HepG2 (cell line): Measurements from ENCODE around the gene CD46. TPM values are rescaled to one million over a fixed set of nuclear protein-coding genes. Genes with fewer than 3 reads are reported as not detected.

Experiments
- ATAC-seq: fragments of 200-7000 bp; cut with Tn5 transposase; 3 replicates; pipeline ENCODE4 v1.9.1; 2020; ENCODE audit warnings: mild to moderate bottlenecking, moderate library complexity
- BruUV-seq: library from RNA; stranded (reverse); fragments of 400-500 nt; replicated peaks from 2 replicates; lab custom pipeline; 2021; lab: Mats Ljungman, UMichigan
- CTCF ChIA-PET: fragments of 300-600 bp; formaldehyde crosslinking; extraction: SDS; loops from one replicate; lab custom pipeline; 2021; ENCODE audit warnings: low total read pairs, inconsistent platforms, low intra/inter-chr PET ratio; lab: Yijun Ruan, JAX
- POLR2A ChIA-PET: fragments of 350-600 bp; sonication (Branson Sonifier 250); formaldehyde crosslinking; loops from one replicate; lab custom pipeline; 2020; ENCODE audit warnings: antibody characterized with exemption, inconsistent platforms; lab: Yijun Ruan, JAX
- DNase-seq: peaks from one replicate; pipeline ENCODE4 v3.0.0-alpha.2; 2015; ENCODE audit warnings: low spot score
- FAIRE-seq: peaks from 3 replicates; lab custom pipeline; 2011; peaks lifted over from hg19 to GRCh38; lab: Jason Lieb, UNC
- H2AFZ ChIP-seq: one replicate; pipeline ENCODE4 v1.6.1; 2011; ENCODE audit warnings: low read length, inconsistent platforms
- H3K27ac ChIP-seq: fragments of 300-600 bp; 3 replicates; pipeline ENCODE4 v1.8.0; 2011; ENCODE audit warnings: mixed run types, mild to moderate bottlenecking, mixed read lengths, low read length, inconsistent platforms; ENCODE audit not compliant: insufficient read depth; ENCODE audit errors: extremely low read length
- H3K27me3 ChIP-seq, 2 experiments: fragments of 200-600 bp in 1 of 2; 2 replicates in 1 of 2; 3 replicates in 1 of 2; pipeline versions ENCODE4 v1.6.0 to v1.8.0; 2011; ENCODE audit warnings: low read length in 2 of 2, mild to moderate bottlenecking in 2 of 2, moderate library complexity in 2 of 2, inconsistent platforms in 1 of 2; ENCODE audit not compliant: insufficient read depth in 2 of 2, control insufficient read depth in 1 of 2
- H3K36me3 ChIP-seq, 2 experiments: fragments of 200-600 bp in 1 of 2; replicated peaks in 1 of 2; 2 replicates in 1 of 2; 3 replicates in 1 of 2; pipeline versions ENCODE4 v1.5.1 to v1.8.0; 2011; ENCODE audit warnings: low read length in 2 of 2, inconsistent platforms in 1 of 2; ENCODE audit not compliant: insufficient read depth in 2 of 2, control insufficient read depth in 1 of 2
- H3K4me1 ChIP-seq: 2 replicates; pipeline ENCODE4 v1.5.1; 2012; ENCODE audit warnings: low read length, inconsistent platforms; ENCODE audit not compliant: insufficient read depth
- H3K4me2 ChIP-seq: 2 replicates; pipeline ENCODE4 v1.6.0; 2011; ENCODE audit warnings: low read depth, low read length, inconsistent platforms
- H3K4me3 ChIP-seq, 3 experiments: fragments of 200-600 bp in 1 of 3; sonication (generic), shearing (Covaris generic) in 1 of 3; replicated peaks in 1 of 3; 2 replicates each; pipeline ENCODE4 v1.5.1; 2011 to 2016; ENCODE audit warnings: low read length in 3 of 3, inconsistent platforms in 2 of 3, low read depth in 2 of 3, mild to moderate bottlenecking in 2 of 3, control low read depth in 1 of 3, mixed read lengths in 1 of 3; ENCODE audit not compliant: insufficient read depth in 1 of 3
- H3K79me2 ChIP-seq: one replicate; pipeline ENCODE4 v1.6.1; 2011; ENCODE audit warnings: low read length, inconsistent platforms; ENCODE audit not compliant: insufficient read depth
- H3K9ac ChIP-seq: 2 replicates; pipeline ENCODE4 v1.6.0; 2011; ENCODE audit warnings: mild to moderate bottlenecking, low read depth, low read length, inconsistent platforms; ENCODE audit not compliant: insufficient read depth
- H3K9me3 ChIP-seq: 2 replicates; pipeline ENCODE4 v1.5.1; 2012; ENCODE audit warnings: mild to moderate bottlenecking, low read length
- H4K20me1 ChIP-seq: 2 replicates; pipeline ENCODE4 v1.6.0; 2011; ENCODE audit warnings: inconsistent platforms, mild to moderate bottlenecking, low read length, moderate library complexity; ENCODE audit not compliant: insufficient read depth
- EHMT2 ChIP-seq: fragments of 200-600 bp; sonication (generic); IDR thresholded peaks from 2 replicates; pipeline ENCODE4 v1.7.0; 2017; ENCODE audit warnings: antibody characterized with exemption, low read depth, low read length, borderline replicate concordance
- GATA4 ChIP-seq: sonication (generic); IDR thresholded peaks from 2 replicates; pipeline ENCODE4 v1.6.1; 2016; ENCODE audit warnings: antibody characterized with exemption, low read depth, borderline replicate concordance
- IKZF5 ChIP-seq: IDR thresholded peaks from 2 replicates; pipeline ENCODE4 v1.6.1; 2018; ENCODE audit warnings: missing genetic modification reagents, mild to moderate bottlenecking, missing compliant biosample characterization
- KDM3A ChIP-seq: IDR thresholded peaks from 2 replicates; pipeline ENCODE4 v1.6.1; 2018; ENCODE audit warnings: low read depth, missing compliant biosample characterization
- U2AF1 ChIP-seq: fragments of 200-400 bp; formaldehyde crosslinking; optimal IDR thresholded peaks from 2 replicates; pipeline ENCODE3; 2017; ENCODE audit warnings: mild to moderate bottlenecking, low read depth, low read length
- USF2 ChIP-seq, 2 experiments: sonication (generic) in 1 of 2; formaldehyde crosslinking in 1 of 2; IDR thresholded peaks; 2 replicates each; pipeline versions ENCODE4 v1.5.1 to v1.6.1; 2011 to 2020; ENCODE audit warnings: borderline replicate concordance in 1 of 2, low read depth in 1 of 2, low read length in 1 of 2, mild to moderate bottlenecking in 1 of 2, missing genetic modification reagents in 1 of 2, moderate library complexity in 1 of 2
- ZFP36L2 ChIP-seq: sonication (generic); formaldehyde crosslinking; IDR thresholded peaks from 2 replicates; pipeline ENCODE4 v1.4.0; 2020; ENCODE audit warnings: missing genetic modification reagents
- ZNF430 ChIP-seq: sonication (generic); formaldehyde crosslinking; IDR thresholded peaks from 2 replicates; pipeline ENCODE4 v1.9.0; 2021; ENCODE audit warnings: mild to moderate bottlenecking, missing genetic modification reagents
- ZNF510 ChIP-seq: sonication (generic); formaldehyde crosslinking; IDR thresholded peaks from 2 replicates; pipeline ENCODE4 v1.4.0; 2020; ENCODE audit warnings: low read depth, mild to moderate bottlenecking, missing genetic modification reagents
- ZNF720 ChIP-seq: sonication (generic); formaldehyde crosslinking; IDR thresholded peaks from 2 replicates; pipeline ENCODE4 v1.4.0; 2020; ENCODE audit warnings: missing genetic modification reagents
- WGBS: methylation state at CpG from one replicate; pipeline ENCODE4 v1.1.6; 2017; ENCODE audit warnings: low lambda C conversion rate; 5-methylcytosine and 5-hydroxymethylcytosine counted together
- in situ Hi-C: cut with HindIII; loops from 2 replicates; pipeline ENCODE4 v1.10.0; 2017; ENCODE audit warnings: low pct_unique_long_range_greater_than_20kb; ENCODE audit not compliant: extremely low pct_ligation_motif_present
- intact Hi-C: fragments of 100-400 bp; cut with micrococcal nuclease; formaldehyde crosslinking; loops from one replicate; pipeline ENCODE4 v1.10.0; 2022; ENCODE audit not compliant: unreplicated experiment
- polyA plus RNA-seq, 8 experiments: library from polyadenylated mRNA; depleted of rRNA in 3 of 8; stranded (reverse) in 7 of 8; unstranded in 1 of 8; fragments of >200 nt; fragmentation: Illumina TruSeq in 4 of 8; extraction: Trizol in 4 of 8; gene quantifications; 2 replicates each; pipeline versions ENCODE4 v1.2.1 to v1.2.3, GENCODE V29; 2011 to 2016; ENCODE audit warnings: low read depth in 4 of 8, missing spikeins in 1 of 8, mixed read lengths in 1 of 8; ENCODE audit not compliant: insufficient read depth in 1 of 8
- total RNA-seq, 5 experiments: library from RNA; depleted of rRNA; stranded (reverse); fragments of >200 nt; fragmentation: Illumina TruSeq; extraction: Trizol; gene quantifications; 2 replicates each; pipeline ENCODE4 v1.2.3, GENCODE V29; 2016; ENCODE audit warnings: low read depth in 1 of 5
- TF ChIP-seq, protein P1 (sequence below): IDR thresholded peaks from 2 replicates; pipeline ENCODE4 v1.6.1; 2012; ENCODE audit warnings: low read depth, low read length, improper control_type of control experiment

CD46 gene
- total and polyA plus RNA-seq, 2 of the 13 experiments (the other 11 are each of a cell fraction or from before 2014, with no cell fraction given): 130 to 277 TPM

DNA sequence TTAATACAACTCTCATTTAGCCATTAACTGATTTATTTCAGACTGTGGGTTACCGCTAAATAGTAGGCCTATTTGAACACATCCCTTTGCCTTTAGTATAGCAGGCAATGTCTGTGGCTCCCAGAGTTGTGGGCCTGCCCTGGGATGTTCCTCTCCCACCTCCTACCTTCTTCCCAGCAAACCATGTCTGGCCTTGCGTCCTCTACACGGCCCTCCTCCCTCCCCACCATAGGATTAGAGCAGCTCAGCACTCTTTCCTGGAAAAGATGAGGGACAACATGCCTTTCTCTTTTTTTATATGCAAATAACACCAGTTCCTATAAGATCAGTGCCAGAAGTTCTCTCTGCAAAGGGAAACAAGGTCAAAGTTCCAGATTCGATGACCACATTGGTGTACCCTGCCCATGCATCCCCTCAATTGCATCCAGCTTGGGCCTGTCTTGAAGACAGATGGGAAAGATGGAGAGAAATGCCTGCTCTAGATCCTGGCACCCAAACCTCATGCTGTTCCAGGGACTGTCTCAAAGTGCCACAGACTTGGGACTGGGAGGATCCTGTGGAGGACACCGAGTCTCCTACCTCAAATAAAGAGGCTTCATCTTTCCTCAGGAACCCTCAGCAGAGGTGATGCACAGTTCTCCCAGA, 57.2 kb downstream of the CD46 start:
- intact Hi-C loops (no loop called here), in situ Hi-C loops (no loop called here)
- ChIA-PET CTCF (no interaction called here), POLR2A (no interaction called here)
- BruUV-seq: no TSS peak
- 96% methylated on average over 5 of the region's 5 CpGs for WGBS
- no peaks in the 10 kb centered on the region for H3K79me2 ChIP-seq
- FAIRE-seq (no peak), DNase-seq (no peak), ATAC-seq (no peak)
- peaks cover 5% of the 10 kb centered on the region for H3K4me1 ChIP-seq
- H3K36me3 ChIP-seq: peaks cover 38 to 70% of the 10 kb centered on the region in 2 experiments; a peak in 4 of 5 replicates
- no peak overlapping the region for H3K4me3 ChIP-seq
- H3K27ac ChIP-seq: no peak overlapping the region
- H3K9ac ChIP-seq: no peak overlapping the region
- H3K27me3 ChIP-seq: no peaks in the 10 kb centered on the region
- H4K20me1 ChIP-seq: no peaks in the 10 kb centered on the region
- no peak overlapping the region for H2AFZ ChIP-seq
- TF ChIP-seq ZFP36L2 (CRISPR knock-in tag): no peak
- TF ChIP-seq, all 625 proteins: peak for 0
- Histone ChIP-seq H3K9me3 (no peaks in the 10 kb centered on the region), H3K4me2 (no peak overlapping the region)

GRCh38 chr1:207810173-207810572, 58.3 kb downstream of the CD46 start:
- H4K20me1 ChIP-seq: no peaks in the 10 kb centered on the region
- FAIRE-seq (no peak), ATAC-seq (no peak), DNase-seq (no peak)
- no TSS peak for BruUV-seq
- 100% methylated on average over 2 of the region's 2 CpGs for WGBS
- no peaks in the 10 kb centered on the region for H3K79me2 ChIP-seq
- peaks cover 5% of the 10 kb centered on the region for H3K4me1 ChIP-seq
- intact Hi-C loops: loop anchor here (5.0 kb wide), 1 partner anchor 152 kb away; no protein-coding TSS in a partner anchor
- in situ Hi-C loops: no loop called here
- H3K27me3 ChIP-seq: no peaks in the 10 kb centered on the region
- POLR2A ChIA-PET: no interaction called here
- H3K4me2 ChIP-seq: no peak overlapping the region
- no peaks in the 10 kb centered on the region for H3K9me3 ChIP-seq
- no peak overlapping the region for H3K4me3 ChIP-seq
- no peak overlapping the region for H2AFZ ChIP-seq
- H3K27ac ChIP-seq: no peak overlapping the region
- CTCF ChIA-PET: no interaction called here
- H3K9ac ChIP-seq: no peak overlapping the region
- peaks cover 28 to 72% of the 10 kb centered on the region in 2 experiments; a peak in 4 of 5 replicates for H3K36me3 ChIP-seq
- TF ChIP-seq, protein P1, sequence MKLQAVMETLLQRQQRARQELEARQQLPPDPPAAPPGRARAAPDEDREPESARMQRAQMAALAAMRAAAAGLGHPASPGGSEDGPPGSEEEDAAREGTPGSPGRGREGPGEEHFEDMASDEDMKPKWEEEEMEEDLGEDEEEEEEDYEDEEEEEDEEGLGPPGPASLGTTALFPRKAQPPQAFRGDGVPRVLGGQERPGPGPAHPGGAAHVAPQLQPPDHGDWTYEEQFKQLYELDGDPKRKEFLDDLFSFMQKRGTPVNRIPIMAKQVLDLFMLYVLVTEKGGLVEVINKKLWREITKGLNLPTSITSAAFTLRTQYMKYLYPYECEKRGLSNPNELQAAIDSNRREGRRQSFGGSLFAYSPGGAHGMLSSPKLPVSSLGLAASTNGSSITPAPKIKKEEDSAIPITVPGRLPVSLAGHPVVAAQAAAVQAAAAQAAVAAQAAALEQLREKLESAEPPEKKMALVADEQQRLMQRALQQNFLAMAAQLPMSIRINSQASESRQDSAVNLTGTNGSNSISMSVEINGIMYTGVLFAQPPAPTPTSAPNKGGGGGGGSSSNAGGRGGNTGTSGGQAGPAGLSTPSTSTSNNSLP: no peak
- TF ChIP-seq GATA4: no peak
- no peak for TF ChIP-seq U2AF1
- no peak for TF ChIP-seq IKZF5 (CRISPR knock-in tag)
- no peak for TF ChIP-seq ZNF430 (CRISPR knock-in tag)
- TF ChIP-seq KDM3A (CRISPR knock-in tag): no peak
- TF ChIP-seq ZNF720: no peak
- TF ChIP-seq USF2 (IDR thresholded peaks at IDR 0.05; ENCODE audit: low read depth, low read length): no peak
- TF ChIP-seq USF2 (CRISPR knock-in tag; IDR thresholded peaks at IDR 0.05; ENCODE audit: borderline replicate concordance): no peak
- TF ChIP-seq EHMT2: no peak
- no peak for TF ChIP-seq ZNF510 (CRISPR knock-in tag)
